ENCODE results near the gene EXOC6B.

GRCh38 chr2:72425996-72426395 is 399.8 kb downstream of the EXOC6B start:
- TF ChIP-seq CTCF (IDR thresholded peaks at IDR 0.05; ENCODE audit: low read depth, low read length), result no peak
- TF ChIP-seq EZH2phosphoT487 (IDR thresholded peaks at IDR 0.05; ENCODE audit: low read depth), result no peak
